Natural killer cell (primary cell): Measurements from ENCODE around the gene TBPL1. TPM values are rescaled to one million over a fixed set of nuclear protein-coding genes. Genes with fewer than 3 reads are reported as not detected.

ENCODE experiments used
- ATAC-seq, 3 donors: fragments of 150-1000 bp in 2 of 3; fragments of 200-7000 bp in 1 of 3; cut with Tn5 transposase; 1 replicate in 1 of 3; 2 replicates in 2 of 3; pipeline ENCODE4 v1.10.0; 2021; ENCODE audit warnings: mild to moderate bottlenecking in 2 of 3, moderate library complexity in 2 of 3
- DNase-seq, 2 donors: peaks; one replicate each; pipeline versions ENCODE4 v3.0.0 to v3.0.0-alpha.2; 2013 to 2021; ENCODE audit warnings: mixed read lengths in 1 of 2
- H3K27ac ChIP-seq: one replicate; pipeline ENCODE4 v1.5.1; 2013; ENCODE audit warnings: mild to moderate bottlenecking, low read length
- H3K27me3 ChIP-seq: one replicate; pipeline ENCODE4 v1.6.1; 2013; ENCODE audit warnings: low read length; ENCODE audit not compliant: control insufficient read depth, insufficient read depth
- H3K36me3 ChIP-seq: one replicate; pipeline ENCODE4 v1.6.1; 2013; ENCODE audit warnings: low read length; ENCODE audit not compliant: control insufficient read depth, insufficient read depth
- H3K4me1 ChIP-seq: one replicate; pipeline ENCODE4 v1.6.1; 2013; ENCODE audit warnings: low read length; ENCODE audit not compliant: control insufficient read depth, insufficient read depth
- H3K4me3 ChIP-seq: one replicate; pipeline ENCODE4 v1.5.1; 2013; ENCODE audit warnings: low read length
- H3K9me3 ChIP-seq: one replicate; pipeline ENCODE4 v1.6.1; 2013; ENCODE audit warnings: low read length; ENCODE audit not compliant: control insufficient read depth, insufficient read depth
- H3K27ac Mint-ChIP-seq, 2 donors: one replicate each; pipeline ENCODE4 v1.8.0; 2022; ENCODE audit warnings: mild to moderate bottlenecking in 2 of 2, mixed read lengths in 2 of 2, moderate library complexity in 1 of 2
- H3K27me3 Mint-ChIP-seq, 2 donors: one replicate each; pipeline ENCODE4 v1.8.0; 2022; ENCODE audit warnings: low read depth in 2 of 2, mixed read lengths in 2 of 2
- H3K36me3 Mint-ChIP-seq: one replicate; pipeline ENCODE4 v1.8.0; 2022; ENCODE audit warnings: mixed read lengths
- H3K4me1 Mint-ChIP-seq, 2 donors: one replicate each; pipeline ENCODE4 v1.8.0; 2022; ENCODE audit warnings: mixed read lengths in 2 of 2
- H3K4me3 Mint-ChIP-seq: one replicate; pipeline ENCODE4 v1.8.0; 2022; ENCODE audit warnings: mild to moderate bottlenecking, moderate library complexity, mixed read lengths
- H3K9me3 Mint-ChIP-seq, 2 donors: one replicate each; pipeline ENCODE4 v1.8.0; 2022; ENCODE audit warnings: mixed read lengths in 2 of 2
- WGBS: methylation state at CpG from one replicate; pipeline ENCODE4 v1.1.7; 2013; ENCODE audit warnings: missing lambda C conversion rate; ENCODE audit not compliant: insufficient coverage; 5-methylcytosine and 5-hydroxymethylcytosine counted together
- intact Hi-C: fragments of 100-400 bp; cut with micrococcal nuclease; formaldehyde crosslinking; loops from one replicate; pipeline ENCODE4 v1.14.2; 2022
- total RNA-seq, 4 donors: library from RNA; stranded (reverse); fragments of 120-200 nt in 1 of 4; gene quantifications; one replicate each; pipeline versions ENCODE4 v1.2.3 to v1.2.4, GENCODE V29; 2013 to 2022
- TF ChIP-seq, protein P1 (sequence below): fragments of 200-600 bp; IDR thresholded peaks from one replicate; pipeline ENCODE4 v1.8.0; 2022; ENCODE audit warnings: antibody characterized with exemption

TBPL1 gene
- total RNA-seq, 3 donors from 2014 or later (not counting 1 experiment from before 2014, with no cell fraction given), result 54.8 to 71.0 (median 59.9) TPM

DNA sequence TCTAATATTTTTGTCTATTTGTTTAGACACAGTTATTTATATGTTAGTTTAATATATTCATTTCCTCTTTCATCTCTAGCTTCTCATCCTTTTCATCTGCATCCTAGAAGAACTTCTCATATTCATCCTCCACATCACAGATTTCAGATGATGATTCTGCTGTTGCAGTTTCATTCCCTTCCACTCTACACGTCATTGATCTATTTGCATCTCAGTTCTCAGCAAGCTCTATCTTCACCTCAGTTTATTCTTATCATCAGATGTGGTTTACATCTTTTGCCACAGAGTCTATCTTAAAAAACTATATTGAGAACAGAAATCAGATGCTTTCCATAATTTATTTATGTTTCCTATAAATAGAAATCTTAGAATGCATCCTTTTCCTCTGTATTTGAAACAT lies 86.1 kb downstream of the TBPL1 start:
- H3K27ac Mint-ChIP-seq, result no peak overlapping the region
- intact Hi-C loops, result no loop called here
- TF ChIP-seq, protein P1, sequence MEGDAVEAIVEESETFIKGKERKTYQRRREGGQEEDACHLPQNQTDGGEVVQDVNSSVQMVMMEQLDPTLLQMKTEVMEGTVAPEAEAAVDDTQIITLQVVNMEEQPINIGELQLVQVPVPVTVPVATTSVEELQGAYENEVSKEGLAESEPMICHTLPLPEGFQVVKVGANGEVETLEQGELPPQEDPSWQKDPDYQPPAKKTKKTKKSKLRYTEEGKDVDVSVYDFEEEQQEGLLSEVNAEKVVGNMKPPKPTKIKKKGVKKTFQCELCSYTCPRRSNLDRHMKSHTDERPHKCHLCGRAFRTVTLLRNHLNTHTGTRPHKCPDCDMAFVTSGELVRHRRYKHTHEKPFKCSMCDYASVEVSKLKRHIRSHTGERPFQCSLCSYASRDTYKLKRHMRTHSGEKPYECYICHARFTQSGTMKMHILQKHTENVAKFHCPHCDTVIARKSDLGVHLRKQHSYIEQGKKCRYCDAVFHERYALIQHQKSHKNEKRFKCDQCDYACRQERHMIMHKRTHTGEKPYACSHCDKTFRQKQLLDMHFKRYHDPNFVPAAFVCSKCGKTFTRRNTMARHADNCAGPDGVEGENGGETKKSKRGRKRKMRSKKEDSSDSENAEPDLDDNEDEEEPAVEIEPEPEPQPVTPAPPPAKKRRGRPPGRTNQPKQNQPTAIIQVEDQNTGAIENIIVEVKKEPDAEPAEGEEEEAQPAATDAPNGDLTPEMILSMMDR, result no peak

More for the DNA sequence above, 86.1 kb downstream of the TBPL1 start:
- Histone ChIP-seq H3K27me3 (no peaks in the 10 kb centered on the region), H3K4me3 (no peak overlapping the region), H3K27ac (no peak overlapping the region), H3K9me3 (no peaks in the 10 kb centered on the region), H3K36me3 (no peaks in the 10 kb centered on the region), H3K4me1 (peaks cover 5% of the 10 kb centered on the region)
- Mint-ChIP-seq H3K4me3 (no peak overlapping the region), H3K27me3 (peaks cover 0 to 14% of the 10 kb centered on the region in 2 donors), H3K36me3 (no peaks in the 10 kb centered on the region), H3K9me3 (no peaks in the 10 kb centered on the region), H3K4me1 (peaks cover 9 to 18% of the 10 kb centered on the region in 2 donors)
- 25% methylated on average over 1 of the region's 1 CpG for WGBS
- ATAC-seq, result no peak
- no peak for DNase-seq

Other genes with a start within 250 kb of the TBPL1 start
- gene TCF21, start 64.1 kb upstream of the TBPL1 start, total RNA-seq, result not detected
- under 1 TPM in 1 of 3 donors, not detected in 2; 0.08 TPM for gene SLC2A12, start 99.4 kb downstream of the TBPL1 start, total RNA-seq